H1 (cell line): ENCODE results near the gene NRN1. TPM values are rescaled to one million over a fixed set of nuclear protein-coding genes. Genes with fewer than 3 reads are reported as not detected.

Experiments
- BACH1 ChIP-seq: IDR thresholded peaks from 2 replicates; pipeline ENCODE4 v1.6.1; 2012; ENCODE audit warnings: low read length, improper control_type of control experiment
- TBP ChIP-seq: IDR thresholded peaks from 2 replicates; pipeline ENCODE4 v1.6.1; 2011; ENCODE audit warnings: low read depth, low read length, improper control_type of control experiment
- polyA plus RNA-seq, 7 experiments: library from polyadenylated mRNA; depleted of rRNA in 3 of 7; stranded (reverse) in 5 of 7; unstranded in 2 of 7; fragments of >200 nt in 5 of 7; fragments of 200-250 nt in 2 of 7; gene quantifications; 1 replicate in 5 of 7; 2 replicates in 1 of 7; 4 replicates in 1 of 7; pipeline versions ENCODE4 v1.2.1 to v1.2.3, GENCODE V29; 2011 to 2013; ENCODE audit warnings: missing spikeins in 2 of 7, mixed read lengths in 2 of 7
- total RNA-seq: library from RNA; stranded (reverse); fragmentation: NEBNext Ultra II Directional; extraction: Animal tissue kit (Norgen Biotek cat#: 25700); gene quantifications from 2 replicates; pipeline ENCODE4 v1.2.1, GENCODE V29; 2021

The NRN1 gene
- total and polyA plus RNA-seq, 2 of the 8 experiments (the other 6 are each of a cell fraction or from before 2014, with no cell fraction given), result 0.06 to 0.26 TPM

DNA sequence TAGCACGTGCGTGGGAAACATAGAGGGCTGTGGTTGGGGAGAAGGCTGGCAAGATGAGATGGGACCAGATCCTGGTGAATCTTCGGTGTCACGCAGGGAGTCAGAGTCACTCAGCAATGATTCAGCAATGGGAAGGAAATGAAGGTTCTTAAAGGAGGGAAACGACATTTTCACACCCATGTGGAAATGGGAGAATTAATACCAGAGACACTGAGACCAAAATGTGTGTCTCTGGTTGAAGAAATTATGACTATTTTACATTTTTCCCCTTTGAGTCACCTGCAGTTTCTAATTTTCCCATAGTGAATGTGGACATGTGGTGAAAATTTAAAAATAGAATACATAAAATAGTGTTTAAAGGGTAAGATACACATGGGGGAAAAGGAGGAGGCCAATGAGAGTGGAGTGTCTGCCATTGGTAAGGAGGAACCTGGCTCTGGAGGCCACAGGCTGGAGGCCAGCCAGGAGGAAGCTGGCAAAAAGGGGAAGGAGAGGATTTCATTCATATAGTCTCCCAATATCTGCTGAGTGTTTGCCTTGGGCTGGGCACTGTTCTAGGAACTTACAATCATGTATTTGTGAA is 17.5 kb downstream of the NRN1 start (continued):
- TF ChIP-seq BACH1 (no peak), TBP (no peak)
